HG03571 (cell line): Measurements from ENCODE around the gene AGTRAP.

Experiments used
- ATAC-seq: cut with Tn5 transposase; IDR thresholded peaks from one replicate; pipeline ENCODE4 v1.9.1; 2021; ENCODE audit not compliant: unreplicated experiment

AGTRAP gene

GRCh38 chr1:11795238-11795890 is 59.4 kb downstream of the AGTRAP start:
- ATAC-seq: no peak

GRCh38 chr1:11796036-11796828 is 60.3 kb downstream of the AGTRAP start:
- ATAC-seq: no peak

GRCh38 chr1:11797525-11798216 is 61.7 kb downstream of the AGTRAP start:
- no peak for ATAC-seq

GRCh38 chr1:11799099-11799498 is 63.2 kb downstream of the AGTRAP start:
- ATAC-seq: no peak

- no peak for ATAC-seq
Measured at GRCh38 chr1:11799896-11800295, 64.0 kb downstream of the AGTRAP start.

- ATAC-seq: no peak
Measured at GRCh38 chr1:11800391-11800755, 64.4 kb downstream of the AGTRAP start.
